Endothelial cell of umbilical vein (primary cell): ENCODE measurements around the gene RNLS. TPM values are rescaled to one million over a fixed set of nuclear protein-coding genes. Genes with fewer than 3 reads are reported as not detected.

ENCODE experiments used
- BruUV-seq: library from RNA; stranded (reverse); fragments of 400-500 nt; replicated peaks from 2 replicates; lab custom pipeline; 2021; lab: Mats Ljungman, UMichigan
- CTCF ChIA-PET: fragments of 300-600, 350-600 bp; sonication (Branson Sonifier 250); formaldehyde crosslinking; loops from one replicate; lab custom pipeline; 2021; ENCODE audit warnings: antibody characterized with exemption, inconsistent platforms; lab: Charles Lee
- POLR2A ChIA-PET: fragments of 300-600, 350-600 bp; sonication (Branson Sonifier 250); formaldehyde crosslinking; loops from one replicate; lab custom pipeline; 2021; ENCODE audit warnings: antibody characterized with exemption, inconsistent platforms; lab: Charles Lee
- DNase-seq: peaks from one replicate; pipeline ENCODE4 v3.0.0-alpha.2; 2011; ENCODE audit warnings: low read depth, low spot score
- FAIRE-seq: peaks from 2 replicates; lab custom pipeline; 2011; peaks lifted over from hg19 to GRCh38; lab: Jason Lieb, UNC
- H2AFZ ChIP-seq: 2 replicates; pipeline ENCODE4 v1.6.0; 2012; ENCODE audit warnings: low read depth, low read length, control low read depth, inconsistent platforms
- H3K27ac ChIP-seq: 2 replicates; pipeline ENCODE4 v1.5.1; 2011; ENCODE audit warnings: low read depth, mild to moderate bottlenecking, control low read depth, low read length, moderate library complexity; ENCODE audit not compliant: insufficient read depth
- H3K27me3 ChIP-seq, 2 experiments: 2 replicates each; pipeline versions ENCODE4 v1.6.0 to v1.6.1; 2011; ENCODE audit warnings: low read length in 2 of 2, mixed read lengths in 1 of 2; ENCODE audit not compliant: control insufficient read depth in 2 of 2, insufficient read depth in 2 of 2
- H3K36me3 ChIP-seq, 2 experiments: 2 replicates in 1 of 2; 3 replicates in 1 of 2; pipeline ENCODE4 v1.5.1; 2011; ENCODE audit warnings: low read length in 2 of 2, mild to moderate bottlenecking in 1 of 2, moderate library complexity in 1 of 2; ENCODE audit not compliant: control insufficient read depth in 2 of 2, insufficient read depth in 2 of 2; ENCODE audit errors: extremely low read depth in 1 of 2
- H3K4me1 ChIP-seq: 3 replicates; pipeline ENCODE4 v1.5.1; 2011; ENCODE audit warnings: mild to moderate bottlenecking, low read length; ENCODE audit not compliant: control insufficient read depth, insufficient read depth; ENCODE audit errors: extremely low read depth
- H3K4me2 ChIP-seq: 2 replicates; pipeline ENCODE4 v1.6.1; 2011; ENCODE audit warnings: low read length, control low read depth, mixed read lengths; ENCODE audit not compliant: insufficient read depth
- H3K4me3 ChIP-seq, 3 experiments: fragments of 200-600 bp in 1 of 3; sonication (generic), shearing (Covaris generic) in 1 of 3; replicated peaks in 1 of 3; 2 replicates each; pipeline ENCODE4 v1.5.1; 2011 to 2016; ENCODE audit warnings: control low read depth in 3 of 3, low read length in 3 of 3, mild to moderate bottlenecking in 2 of 3, inconsistent platforms in 1 of 3, low read depth in 1 of 3, moderate library complexity in 1 of 3; ENCODE audit not compliant: insufficient read depth in 1 of 3
- H3K79me2 ChIP-seq: 2 replicates; pipeline ENCODE4 v1.6.0; 2012; ENCODE audit warnings: low read length, inconsistent platforms; ENCODE audit not compliant: control insufficient read depth, insufficient read depth
- H3K9ac ChIP-seq: replicated peaks from 2 replicates; pipeline ENCODE3; 2011; ENCODE audit warnings: low read length, control low read depth; ENCODE audit not compliant: insufficient read depth; ENCODE audit errors: extremely low read depth
- H3K9me1 ChIP-seq: replicated peaks from 3 replicates; pipeline ENCODE4 v1.6.0; 2011; ENCODE audit warnings: mild to moderate bottlenecking, low read length; ENCODE audit not compliant: control insufficient read depth, insufficient read depth; ENCODE audit errors: extremely low read depth
- H3K9me3 ChIP-seq: replicated peaks from 2 replicates; pipeline ENCODE4 v1.5.1; 2012; ENCODE audit warnings: low read length, inconsistent platforms; ENCODE audit not compliant: control insufficient read depth, insufficient read depth
- H4K20me1 ChIP-seq: replicated peaks from 2 replicates; pipeline ENCODE3; 2011; ENCODE audit warnings: mild to moderate bottlenecking, low read length; ENCODE audit not compliant: control insufficient read depth, insufficient read depth; ENCODE audit errors: extremely low read depth
- CTCF ChIP-seq, 2 donors: IDR thresholded peaks; 1 replicate in 1 of 2; 2 replicates in 1 of 2; pipeline ENCODE4 v1.5.1; 2011; ENCODE audit warnings: low read length in 2 of 2, mild to moderate bottlenecking in 2 of 2, moderate library complexity in 2 of 2, control low read depth in 1 of 2, inconsistent platforms in 1 of 2, low read depth in 1 of 2; ENCODE audit not compliant: insufficient read depth in 1 of 2; ENCODE audit errors: extremely low read depth in 1 of 2
- EZH2 ChIP-seq: IDR thresholded peaks from 2 replicates; pipeline ENCODE4 v1.6.1; 2012; ENCODE audit warnings: borderline replicate concordance, low read depth, mild to moderate bottlenecking, moderate library complexity, low read length, inconsistent platforms; ENCODE audit not compliant: severe bottlenecking
- FOS ChIP-seq: IDR thresholded peaks from 2 replicates; pipeline ENCODE4 v1.6.1; 2011; ENCODE audit warnings: mild to moderate bottlenecking, low read length, moderate library complexity, borderline replicate concordance; ENCODE audit not compliant: insufficient read depth
- GATA2 ChIP-seq: IDR thresholded peaks from 2 replicates; pipeline ENCODE4 v1.7.0; 2011; ENCODE audit warnings: low read depth, mild to moderate bottlenecking, moderate library complexity, mixed read lengths, low read length; ENCODE audit not compliant: insufficient read length, insufficient read depth
- JUN ChIP-seq: IDR thresholded peaks from 2 replicates; pipeline ENCODE4 v1.6.1; 2011; ENCODE audit warnings: borderline replicate concordance, low read depth; ENCODE audit not compliant: insufficient read length, insufficient read depth
- MAX ChIP-seq: IDR thresholded peaks from 2 replicates; pipeline ENCODE4 v1.6.1; 2011; ENCODE audit not compliant: insufficient read depth, insufficient read length
- MYC ChIP-seq: IDR thresholded peaks from one replicate; pipeline ENCODE4 v1.6.1; 2011; ENCODE audit warnings: mild to moderate bottlenecking, low read depth, low read length
- POLR2A ChIP-seq: IDR thresholded peaks from 2 replicates; pipeline ENCODE4 v1.6.1; 2012; ENCODE audit warnings: low read depth, mild to moderate bottlenecking, control low read depth, low read length
- POLR2AphosphoS5 ChIP-seq: IDR thresholded peaks from 2 replicates; pipeline ENCODE4 v1.6.1; 2012; ENCODE audit warnings: low read depth, mild to moderate bottlenecking, control low read depth, low read length, moderate library complexity; ENCODE audit not compliant: insufficient read depth
- dilution Hi-C: fragments of 300-500 bp; cut with MboI; formaldehyde crosslinking; loops from one replicate; pipeline ENCODE4 v1.15.0; 2019; ENCODE audit warnings: low sequenced_read_pairs; ENCODE audit not compliant: extremely low pct_ligation_motif_present
- intact Hi-C: fragments of 100-400 bp; cut with micrococcal nuclease; formaldehyde crosslinking; loops from one replicate; pipeline ENCODE4 v1.10.0; 2022
- polyA plus RNA-seq, 4 experiments: library from polyadenylated mRNA; depleted of rRNA in 3 of 4; stranded (reverse) in 3 of 4; unstranded in 1 of 4; fragments of >200 nt; gene quantifications; 2 replicates each; pipeline versions ENCODE4 v1.2.1 to v1.2.3, GENCODE V29; 2011 to 2012; ENCODE audit warnings: missing spikeins in 1 of 4
- total RNA-seq: library from RNA; stranded (reverse); gene quantifications from 2 replicates; pipeline ENCODE4 v1.2.3, GENCODE V29; 2021

Gene RNLS
- total and polyA plus RNA-seq, 2 donors (not counting 3 experiments of a cell fraction or from before 2014, with no cell fraction given): 2.5 to 4.6 TPM

GRCh38 chr10:88233870-88234269, 349.2 kb downstream of the RNLS start:
- dilution Hi-C loops: no loop called here
- H3K27ac ChIP-seq: no peak overlapping the region
- DNase-seq: no peak
- H3K4me2 ChIP-seq: no peak overlapping the region
- POLR2A ChIA-PET: no interaction called here
- no peaks in the 10 kb centered on the region for H4K20me1 ChIP-seq
- H3K9ac ChIP-seq: no peak overlapping the region
- FAIRE-seq: no peak
- CTCF ChIA-PET: no interaction called here
- no peaks in the 10 kb centered on the region for H3K9me1 ChIP-seq
- TF ChIP-seq POLR2AphosphoS5 (no peak), FOS (no peak), GATA2 (no peak), EZH2 (no peak), MAX (no peak), MYC (no peak), CTCF (IDR thresholded peaks at IDR 0.05; ENCODE audit: extremely low read depth in 1 of 2, insufficient read depth in 1 of 2, low read depth in 1 of 2, low read length in 2 of 2) (no peak), JUN (no peak), POLR2A (no peak)
- no TSS peak for BruUV-seq
- H2AFZ ChIP-seq: no peak overlapping the region
- H3K9me3 ChIP-seq: no peaks in the 10 kb centered on the region
- no peaks in the 10 kb centered on the region for H3K27me3 ChIP-seq
- no peaks in the 10 kb centered on the region for H3K36me3 ChIP-seq
- H3K79me2 ChIP-seq: no peaks in the 10 kb centered on the region
- intact Hi-C loops: no loop called here
- no peak overlapping the region for H3K4me3 ChIP-seq
- H3K4me1 ChIP-seq: no peaks in the 10 kb centered on the region
